RWPE2 (cell line): Measurements from ENCODE around the gene BCAN.

ENCODE experiments used
- ATAC-seq: fragments of 200-7000 bp; cut with Tn5 transposase; 3 replicates; pipeline ENCODE4 v1.9.1; 2021; ENCODE audit warnings: low read depth
- DNase-seq: peaks from one replicate; pipeline ENCODE4 v3.0.0-alpha.2; 2020; ENCODE audit warnings: low spot score
- H3K27ac ChIP-seq: fragments of 450-650 bp; 2 replicates; pipeline ENCODE4 v1.5.1; 2017; ENCODE audit warnings: mild to moderate bottlenecking; ENCODE audit not compliant: poor library complexity, severe bottlenecking
- H3K27me3 ChIP-seq: fragments of 250-450 bp; sonication (Bioruptor Pico); 2 replicates; pipeline ENCODE4 v1.5.1; 2021; ENCODE audit warnings: mild to moderate bottlenecking, moderate library complexity; ENCODE audit not compliant: insufficient read depth, poor library complexity, severe bottlenecking
- H3K36me3 ChIP-seq: fragments of 250-450 bp; sonication (Bioruptor Pico); 2 replicates; pipeline ENCODE4 v1.5.1; 2020; ENCODE audit warnings: low read depth, mild to moderate bottlenecking, moderate library complexity
- H3K4me1 ChIP-seq: fragments of 250-450 bp; sonication (Bioruptor Pico); 2 replicates; pipeline ENCODE4 v1.5.1; 2021; ENCODE audit warnings: mild to moderate bottlenecking, moderate library complexity; ENCODE audit not compliant: insufficient read depth, poor library complexity, severe bottlenecking
- H3K4me3 ChIP-seq: fragments of 250-450 bp; sonication (Bioruptor Pico); 2 replicates; pipeline ENCODE4 v1.5.1; 2021; ENCODE audit warnings: mild to moderate bottlenecking, moderate library complexity; ENCODE audit not compliant: severe bottlenecking
- H3K9me3 ChIP-seq: fragments of 250-450 bp; sonication (Bioruptor Pico); 2 replicates; pipeline ENCODE4 v1.5.1; 2021; ENCODE audit warnings: mild to moderate bottlenecking, moderate library complexity; ENCODE audit not compliant: severe bottlenecking
- CTCF ChIP-seq: fragments of 450-650 bp; IDR thresholded peaks from one replicate; pipeline ENCODE4 v1.5.1; 2017; ENCODE audit warnings: mild to moderate bottlenecking, moderate library complexity; ENCODE audit not compliant: poor library complexity, severe bottlenecking

BCAN gene

GRCh38 chr1:156645666-156646065, 3.7 kb downstream of the BCAN start:
- H3K27ac ChIP-seq, result no peak overlapping the region
- TF ChIP-seq CTCF, result no peak
- no peaks in the 10 kb centered on the region for H3K36me3 ChIP-seq
- no peak overlapping the region for H3K4me3 ChIP-seq
- no peaks in the 10 kb centered on the region for H3K9me3 ChIP-seq
- H3K4me1 ChIP-seq, result no peaks in the 10 kb centered on the region
- H3K27me3 ChIP-seq, result peaks cover 74% of the 10 kb centered on the region
- DNase-seq (no peak), ATAC-seq (no peak)

- no peak for TF ChIP-seq CTCF
- Histone ChIP-seq H3K36me3 (no peaks in the 10 kb centered on the region), H3K4me1 (no peaks in the 10 kb centered on the region), H3K4me3 (no peak overlapping the region), H3K9me3 (no peaks in the 10 kb centered on the region), H3K27me3 (peaks cover 63% of the 10 kb centered on the region), H3K27ac (no peak overlapping the region)
- ATAC-seq, result no peak
- no peak for DNase-seq
These were observed 4.9 kb downstream of the BCAN start for GRCh38 chr1:156646738-156647211.

- H3K9me3 ChIP-seq, result no peaks in the 10 kb centered on the region
- H3K4me1 ChIP-seq, result no peaks in the 10 kb centered on the region
- no peak for TF ChIP-seq CTCF
- ATAC-seq (no peak), DNase-seq (no peak)
- H3K27ac ChIP-seq, result no peak overlapping the region
- peaks cover 59% of the 10 kb centered on the region for H3K27me3 ChIP-seq
- no peaks in the 10 kb centered on the region for H3K36me3 ChIP-seq
- no peak overlapping the region for H3K4me3 ChIP-seq
These were observed 5.4 kb downstream of the BCAN start for GRCh38 chr1:156647351-156647750.

- H3K36me3 ChIP-seq, result no peaks in the 10 kb centered on the region
- peaks cover 47% of the 10 kb centered on the region for H3K27me3 ChIP-seq
- H3K4me1 ChIP-seq, result no peaks in the 10 kb centered on the region
- DNase-seq (no peak), ATAC-seq (no peak)
- H3K4me3 ChIP-seq, result no peak overlapping the region
- no peak for TF ChIP-seq CTCF
- H3K27ac ChIP-seq, result no peak overlapping the region
- H3K9me3 ChIP-seq, result no peaks in the 10 kb centered on the region
These were observed 6.6 kb downstream of the BCAN start for GRCh38 chr1:156648496-156648895.

GRCh38 chr1:156648951-156649350, 7.0 kb downstream of the BCAN start:
- Histone ChIP-seq H3K9me3 (no peaks in the 10 kb centered on the region), H3K27ac (no peak overlapping the region), H3K36me3 (no peaks in the 10 kb centered on the region), H3K4me1 (no peaks in the 10 kb centered on the region), H3K4me3 (no peak overlapping the region), H3K27me3 (peaks cover 43% of the 10 kb centered on the region)
- no peak for TF ChIP-seq CTCF
- ATAC-seq, result peak; percentile 21; the same call in 2 of the 3 replicates
- DNase-seq, result no peak
